ENCODE data around the gene NUP85.

GRCh38 chr17:75249564-75249963, 44.1 kb downstream of the NUP85 start:
- TF ChIP-seq CTCF (IDR thresholded peaks at IDR 0.05) (no peak), POLR2A (IDR thresholded peaks at IDR 0.05) (no peak)

All from body of pancreas (tissue), 4 donors.